NCI-H748 (cell line): ENCODE results near the gene LRRC8E.

Experiments used
- DNase-seq: peaks from one replicate; lab custom pipeline; 2025; ENCODE audit not compliant: unreplicated experiment; lab: John Stamatoyannopoulos, UW

The LRRC8E gene

GRCh38 chr19:7918615-7919421 lies 30.5 kb downstream of the LRRC8E start:
- no peak for DNase-seq

GRCh38 chr19:7919610-7920518 lies 31.6 kb downstream of the LRRC8E start, which contains the start of gene SNAPC2:
SNAPC2 (plus strand) TSS chr19:7920338; CDS start chr19:7920367, 29 bp downstream.
- peak; percentile 90 for DNase-seq

- DNase-seq, result peak; percentile 96
Measured at GRCh38 chr19:7920519-7921301, 32.4 kb downstream of the LRRC8E start.

- peak; percentile 35 for DNase-seq
Measured at GRCh38 chr19:7921302-7921966, 33.1 kb downstream of the LRRC8E start.

- DNase-seq, result no peak
Measured at GRCh38 chr19:7921967-7922835, 33.9 kb downstream of the LRRC8E start.

- no peak for DNase-seq
Measured at GRCh38 chr19:7922836-7923195, 34.5 kb downstream of the LRRC8E start.

- no peak for DNase-seq
Measured at GRCh38 chr19:7923295-7924191, 35.2 kb downstream of the LRRC8E start.

GRCh38 chr19:7924241-7924640 lies 35.9 kb downstream of the LRRC8E start:
- no peak for DNase-seq

- DNase-seq, result no peak
Measured at GRCh38 chr19:7924651-7925170, 36.4 kb downstream of the LRRC8E start.

GRCh38 chr19:7925171-7925851 lies 37.0 kb downstream of the LRRC8E start:
- peak; percentile 77 for DNase-seq

GRCh38 chr19:7926021-7926726 lies 37.9 kb downstream of the LRRC8E start, which contains the start of gene CTXN1:
CTXN1 (minus strand) TSS chr19:7926135; CDS start chr19:7925538, 597 bp downstream.
- peak; percentile 64 for DNase-seq

GRCh38 chr19:7926727-7927604 lies 38.7 kb downstream of the LRRC8E start:
- no peak for DNase-seq

- DNase-seq, result no peak
Measured at GRCh38 chr19:7927605-7928333, 39.5 kb downstream of the LRRC8E start.

GRCh38 chr19:7928334-7928706 lies 40.0 kb downstream of the LRRC8E start:
- no peak for DNase-seq
